Measurements from ENCODE around the gene PAXX.

GRCh38 chr9:137021568-137021978, 29.4 kb downstream of the PAXX start:
- TF ChIP-seq CTCF (IDR thresholded peaks at IDR 0.05) (no peak), POLR2A (IDR thresholded peaks at IDR 0.05) (no peak)

Data from body of pancreas (tissue), 4 donors.